Astrocyte (in vitro differentiated cells and primary cell): ENCODE data around the gene FAF2.

Source experiments
- CTCF ChIP-seq: IDR thresholded peaks from 2 replicates; pipeline ENCODE4 v1.5.1; 2011; ENCODE audit warnings: low read depth, mild to moderate bottlenecking, inconsistent platforms, low read length, moderate library complexity; ENCODE audit not compliant: insufficient read depth
- EZH2 ChIP-seq: IDR thresholded peaks from 2 replicates; pipeline ENCODE4 v1.6.1; 2012; ENCODE audit warnings: mild to moderate bottlenecking, low read length, inconsistent platforms; ENCODE audit not compliant: insufficient read depth

DNA sequence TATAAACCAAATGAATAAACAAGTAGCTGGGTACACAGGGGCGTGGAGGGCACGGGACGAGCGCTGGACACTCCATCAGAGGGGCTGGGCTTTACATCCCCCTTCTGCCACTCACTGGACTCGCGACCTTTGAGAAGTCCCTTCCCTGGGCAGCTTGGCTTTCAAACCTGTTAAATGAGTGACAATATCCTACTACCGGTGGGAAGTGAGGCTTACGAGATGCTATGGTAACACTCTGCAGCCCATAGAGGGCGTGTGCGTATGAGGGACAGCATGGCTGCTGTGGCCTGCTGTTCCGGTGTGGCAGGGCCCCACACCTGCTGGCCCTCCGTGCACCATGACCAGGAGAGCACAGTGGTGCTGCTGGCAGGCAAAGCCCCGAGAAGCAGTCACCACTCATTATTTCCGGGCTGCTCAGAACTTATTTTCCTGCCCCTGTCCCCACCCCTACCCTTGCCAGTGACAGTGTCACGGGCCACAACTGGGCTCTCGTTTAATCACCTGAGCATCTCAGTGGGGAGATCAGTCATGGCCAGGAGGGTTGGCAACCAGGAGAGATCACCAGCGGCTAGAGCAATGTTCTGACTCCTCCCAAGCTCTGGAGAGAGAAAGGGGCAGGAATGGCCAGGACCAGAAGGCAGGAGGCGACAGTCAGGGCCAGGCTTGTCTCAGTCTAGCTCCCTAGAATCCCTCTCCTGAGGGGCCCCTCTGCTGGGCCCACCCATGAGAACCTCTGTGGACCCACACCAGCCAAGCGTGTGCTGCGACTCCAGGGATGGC lies 42.3 kb upstream of the FAF2 start:
- no peak for TF ChIP-seq CTCF
- TF ChIP-seq EZH2 = no peak
